Astrocyte (in vitro differentiated cells and primary cell): ENCODE results near the gene ICA1. TPM values are rescaled to one million over a fixed set of nuclear protein-coding genes. Genes with fewer than 3 reads are reported as not detected.
"Not testable (repeated sequence)": the region's sequence is repeated elsewhere in the genome, so short reads cannot be mapped to it uniquely, and the experiment has no call there.

Experiments used
- DNase-seq: peaks from one replicate; pipeline ENCODE4 v3.0.0-alpha.2; 2010; ENCODE audit warnings: low read depth
- FAIRE-seq: peaks from 2 replicates; lab custom pipeline; 2011; peaks lifted over from hg19 to GRCh38; lab: Jason Lieb, UNC
- H2AFZ ChIP-seq: 2 replicates; pipeline ENCODE4 v1.6.0; 2012; ENCODE audit warnings: low read depth, low read length, inconsistent platforms
- H3K27ac ChIP-seq: 2 replicates; pipeline ENCODE4 v1.5.1; 2011; ENCODE audit warnings: low read depth, low read length, inconsistent platforms
- H3K27me3 ChIP-seq: 2 replicates; pipeline ENCODE4 v1.6.0; 2011; ENCODE audit warnings: low read length, inconsistent platforms; ENCODE audit not compliant: insufficient read depth
- H3K36me3 ChIP-seq: 2 replicates; pipeline ENCODE4 v1.5.1; 2011; ENCODE audit warnings: low read length, inconsistent platforms; ENCODE audit not compliant: insufficient read depth
- H3K4me1 ChIP-seq: 2 replicates; pipeline ENCODE4 v1.5.1; 2011; ENCODE audit warnings: low read length, inconsistent platforms; ENCODE audit not compliant: insufficient read depth
- H3K4me2 ChIP-seq: 2 replicates; pipeline ENCODE4 v1.6.0; 2012; ENCODE audit warnings: low read length, inconsistent platforms
- H3K4me3 ChIP-seq: 2 replicates; pipeline ENCODE4 v1.5.1; 2011; ENCODE audit warnings: low read depth, mild to moderate bottlenecking, low read length, inconsistent platforms; ENCODE audit not compliant: insufficient read depth
- H3K79me2 ChIP-seq: 2 replicates; pipeline ENCODE4 v1.6.0; 2012; ENCODE audit warnings: mild to moderate bottlenecking, low read length, inconsistent platforms; ENCODE audit not compliant: insufficient read depth
- H3K9ac ChIP-seq: 2 replicates; pipeline ENCODE4 v1.6.0; 2012; ENCODE audit warnings: mild to moderate bottlenecking, low read length, inconsistent platforms
- H3K9me3 ChIP-seq: 2 replicates; pipeline ENCODE4 v1.5.1; 2012; ENCODE audit warnings: low read depth, mild to moderate bottlenecking, low read length, inconsistent platforms; ENCODE audit not compliant: insufficient read depth
- H4K20me1 ChIP-seq: 2 replicates; pipeline ENCODE4 v1.6.0; 2012; ENCODE audit warnings: low read length, inconsistent platforms; ENCODE audit not compliant: insufficient read depth
- H3K27ac Mint-ChIP-seq: one replicate; pipeline ENCODE4 v1.8.0; 2021; ENCODE audit warnings: mild to moderate bottlenecking, mixed read lengths; ENCODE audit not compliant: unreplicated experiment
- H3K27me3 Mint-ChIP-seq: one replicate; pipeline ENCODE4 v1.8.0; 2021; ENCODE audit warnings: low read depth, mixed read lengths; ENCODE audit not compliant: unreplicated experiment
- H3K36me3 Mint-ChIP-seq: one replicate; pipeline ENCODE4 v1.8.0; 2021; ENCODE audit warnings: low read depth, mixed read lengths; ENCODE audit not compliant: unreplicated experiment
- H3K4me1 Mint-ChIP-seq: one replicate; pipeline ENCODE4 v1.8.0; 2021; ENCODE audit warnings: low read depth, mixed read lengths; ENCODE audit not compliant: unreplicated experiment
- H3K4me3 Mint-ChIP-seq: one replicate; pipeline ENCODE4 v1.8.0; 2021; ENCODE audit warnings: mild to moderate bottlenecking, moderate library complexity, mixed read lengths; ENCODE audit not compliant: unreplicated experiment
- H3K9me3 Mint-ChIP-seq: one replicate; pipeline ENCODE4 v1.8.0; 2021; ENCODE audit warnings: mild to moderate bottlenecking, mixed read lengths; ENCODE audit not compliant: unreplicated experiment
- EZH2 ChIP-seq: IDR thresholded peaks from 2 replicates; pipeline ENCODE4 v1.6.1; 2012; ENCODE audit warnings: mild to moderate bottlenecking, low read length, inconsistent platforms; ENCODE audit not compliant: insufficient read depth
- total RNA-seq: library from RNA; stranded (reverse); gene quantifications from 2 replicates; pipeline ENCODE4 v1.2.1, GENCODE V29; 2021
- TF ChIP-seq, protein P1 (sequence below): IDR thresholded peaks from 2 replicates; pipeline ENCODE4 v1.5.1; 2011; ENCODE audit warnings: low read depth, mild to moderate bottlenecking, inconsistent platforms, low read length, moderate library complexity; ENCODE audit not compliant: insufficient read depth

Gene ICA1
- total RNA-seq, 1 donor from 2014 or later: 8.0 TPM

DNA sequence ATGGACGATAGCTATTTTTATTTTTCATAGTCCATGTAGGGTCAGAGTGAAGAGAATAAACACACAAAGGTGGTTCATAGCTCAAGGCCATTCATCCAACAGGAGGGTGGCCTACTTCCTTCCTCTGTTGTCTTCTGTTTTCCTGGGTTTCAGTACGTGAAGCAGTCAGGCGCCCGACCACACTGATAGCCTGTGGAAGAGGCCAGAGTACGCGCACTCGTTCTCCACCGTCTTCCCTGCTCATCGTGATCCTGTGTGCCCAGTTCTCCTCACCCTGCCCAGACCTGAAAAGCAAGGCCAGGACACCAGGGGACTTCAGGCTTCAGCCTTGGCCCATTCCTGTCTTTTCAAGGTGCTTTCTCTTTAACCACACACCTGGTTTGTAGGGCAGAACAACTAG lies 158.7 kb downstream of the ICA1 start:
- no peak overlapping the region for H3K4me3 ChIP-seq
- H3K27ac Mint-ChIP-seq: no peak overlapping the region
- H3K27me3 Mint-ChIP-seq: no peaks in the 10 kb centered on the region
- H3K4me1 ChIP-seq: no peaks in the 10 kb centered on the region
- no peak overlapping the region for H3K9ac ChIP-seq
- no peaks in the 10 kb centered on the region for H3K36me3 Mint-ChIP-seq
- no peaks in the 10 kb centered on the region for H3K9me3 Mint-ChIP-seq
- no peaks in the 10 kb centered on the region for H3K9me3 ChIP-seq
- FAIRE-seq: no peak
- TF ChIP-seq, protein P1, sequence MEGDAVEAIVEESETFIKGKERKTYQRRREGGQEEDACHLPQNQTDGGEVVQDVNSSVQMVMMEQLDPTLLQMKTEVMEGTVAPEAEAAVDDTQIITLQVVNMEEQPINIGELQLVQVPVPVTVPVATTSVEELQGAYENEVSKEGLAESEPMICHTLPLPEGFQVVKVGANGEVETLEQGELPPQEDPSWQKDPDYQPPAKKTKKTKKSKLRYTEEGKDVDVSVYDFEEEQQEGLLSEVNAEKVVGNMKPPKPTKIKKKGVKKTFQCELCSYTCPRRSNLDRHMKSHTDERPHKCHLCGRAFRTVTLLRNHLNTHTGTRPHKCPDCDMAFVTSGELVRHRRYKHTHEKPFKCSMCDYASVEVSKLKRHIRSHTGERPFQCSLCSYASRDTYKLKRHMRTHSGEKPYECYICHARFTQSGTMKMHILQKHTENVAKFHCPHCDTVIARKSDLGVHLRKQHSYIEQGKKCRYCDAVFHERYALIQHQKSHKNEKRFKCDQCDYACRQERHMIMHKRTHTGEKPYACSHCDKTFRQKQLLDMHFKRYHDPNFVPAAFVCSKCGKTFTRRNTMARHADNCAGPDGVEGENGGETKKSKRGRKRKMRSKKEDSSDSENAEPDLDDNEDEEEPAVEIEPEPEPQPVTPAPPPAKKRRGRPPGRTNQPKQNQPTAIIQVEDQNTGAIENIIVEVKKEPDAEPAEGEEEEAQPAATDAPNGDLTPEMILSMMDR: no peak
- TF ChIP-seq EZH2: no peak
- no peaks in the 10 kb centered on the region for H3K4me1 Mint-ChIP-seq
- H3K4me2 ChIP-seq: no peak overlapping the region
- H3K4me3 Mint-ChIP-seq: no peak overlapping the region
- H3K36me3 ChIP-seq: no peaks in the 10 kb centered on the region
- DNase-seq: no peak
- no peak overlapping the region for H2AFZ ChIP-seq
- H3K79me2 ChIP-seq: no peaks in the 10 kb centered on the region
- H3K27me3 ChIP-seq: no peaks in the 10 kb centered on the region
- no peak overlapping the region for H3K27ac ChIP-seq
- no peaks in the 10 kb centered on the region for H4K20me1 ChIP-seq

DNA sequence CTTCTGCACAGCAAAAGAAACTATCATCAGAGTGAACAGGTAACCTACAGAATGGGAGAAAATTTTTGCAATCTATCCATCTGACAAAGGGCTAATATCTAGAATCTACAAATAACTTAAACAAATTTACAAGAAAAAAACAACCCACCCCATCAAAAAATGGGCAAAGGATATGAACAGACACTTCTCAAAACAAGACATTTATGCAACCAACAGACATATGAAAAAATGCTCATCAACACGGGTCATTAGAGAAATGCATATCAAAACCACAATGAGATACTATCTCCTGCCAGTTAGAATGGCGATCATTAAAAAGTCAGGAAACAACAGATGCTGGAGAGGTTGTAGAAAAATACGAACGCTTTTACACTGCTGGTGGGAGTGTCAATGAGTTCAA lies 160.7 kb downstream of the ICA1 start:
- not testable (repeated sequence) for H3K9me3 Mint-ChIP-seq, H3K36me3 Mint-ChIP-seq, FAIRE-seq, H3K4me2 ChIP-seq, H3K27me3 Mint-ChIP-seq, H3K9ac ChIP-seq, H3K27me3 ChIP-seq, H3K4me3 ChIP-seq, H4K20me1 ChIP-seq, H3K4me1 Mint-ChIP-seq, H3K79me2 ChIP-seq, H3K4me1 ChIP-seq, H2AFZ ChIP-seq, H3K27ac ChIP-seq, H3K4me3 Mint-ChIP-seq, H3K36me3 ChIP-seq, DNase-seq, H3K9me3 ChIP-seq, H3K27ac Mint-ChIP-seq

DNA sequence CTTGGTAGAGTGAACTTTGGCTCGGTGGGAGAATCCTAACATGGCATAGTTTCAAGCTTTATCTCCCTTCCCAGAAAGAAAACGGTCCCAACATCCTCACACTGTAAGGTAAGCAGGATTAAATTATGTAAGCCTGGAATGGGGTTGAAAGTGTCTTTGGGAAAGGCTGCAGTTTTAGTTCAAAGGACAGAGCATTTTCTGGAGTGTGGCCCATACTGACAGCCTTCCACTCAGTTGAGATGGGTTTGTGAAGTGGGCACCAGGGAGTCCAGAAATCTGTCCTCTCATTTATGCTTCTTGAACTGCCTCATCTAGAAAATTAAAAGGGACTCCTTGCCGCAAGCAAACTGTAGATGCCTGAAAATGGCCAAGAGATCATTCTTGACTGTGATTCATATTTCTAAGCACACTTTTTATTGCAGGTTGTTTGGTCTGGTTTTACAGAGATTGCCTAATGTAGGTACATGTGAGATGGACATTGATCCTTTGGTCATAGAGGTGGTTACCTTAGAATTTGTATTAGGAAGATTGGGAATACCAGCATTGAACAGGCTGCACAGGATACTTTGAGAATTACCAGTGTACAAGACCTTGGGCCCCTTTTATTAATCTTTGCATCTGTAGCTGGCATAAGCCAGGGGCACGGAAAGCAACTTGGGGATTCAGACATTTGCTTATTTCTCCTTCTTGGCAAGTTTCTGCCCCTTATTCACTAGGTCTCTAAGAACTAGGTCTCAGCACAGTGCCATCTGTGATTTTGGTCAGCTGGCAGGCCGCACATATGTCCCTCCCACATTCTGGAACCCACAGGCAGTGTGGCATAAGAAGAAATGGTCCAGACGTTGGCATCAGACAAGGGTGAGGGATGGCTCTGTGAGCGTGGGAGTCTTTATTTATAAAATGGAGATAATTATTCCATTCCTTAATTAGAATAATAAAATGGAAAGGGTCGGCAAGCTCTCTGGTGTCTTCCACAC lies 167.5 kb downstream of the ICA1 start:
- Histone ChIP-seq H2AFZ (no peak overlapping the region), H3K27me3 (no peaks in the 10 kb centered on the region), H3K36me3 (no peaks in the 10 kb centered on the region), H3K9ac (no peak overlapping the region), H3K4me2 (no peak overlapping the region), H3K27ac (no peak overlapping the region), H3K9me3 (no peaks in the 10 kb centered on the region), H3K4me3 (no peak overlapping the region), H3K4me1 (no peaks in the 10 kb centered on the region), H3K79me2 (no peaks in the 10 kb centered on the region), H4K20me1 (no peaks in the 10 kb centered on the region)
- FAIRE-seq (no peak), DNase-seq (no peak)
- Mint-ChIP-seq H3K4me1 (peaks cover 3% of the 10 kb centered on the region), H3K9me3 (peaks cover 3% of the 10 kb centered on the region), H3K27ac (no peak overlapping the region), H3K27me3 (no peaks in the 10 kb centered on the region), H3K4me3 (no peak overlapping the region), H3K36me3 (no peaks in the 10 kb centered on the region)
- no peak for TF ChIP-seq EZH2
- TF ChIP-seq, protein P1: no peak
